PFSK-1 (cell line): ENCODE measurements around the gene CDX1.

Source experiments
- FOXP2 ChIP-seq: optimal IDR thresholded peaks from 2 replicates; pipeline ENCODE3; 2011; ENCODE audit warnings: borderline replicate concordance, control low read depth, inconsistent platforms; ENCODE audit not compliant: insufficient read depth; ENCODE audit errors: extremely low read length, extremely low read depth
- POLR2AphosphoS5 ChIP-seq: IDR thresholded peaks from 2 replicates; pipeline ENCODE4 v1.6.1; 2012; ENCODE audit warnings: low read depth, mild to moderate bottlenecking, control low read depth, low read length, moderate library complexity
- REST ChIP-seq, 2 experiments: IDR thresholded peaks; 2 replicates each; pipeline versions ENCODE4 v1.6.1 to v1.8.0; 2011 to 2012; ENCODE audit warnings: low read depth in 2 of 2, low read length in 2 of 2, control low read depth in 1 of 2, inconsistent platforms in 1 of 2, mild to moderate bottlenecking in 1 of 2, moderate library complexity in 1 of 2; ENCODE audit not compliant: insufficient read depth in 1 of 2
- SIN3A ChIP-seq: IDR thresholded peaks from 2 replicates; pipeline ENCODE4 v1.6.1; 2012; ENCODE audit warnings: mild to moderate bottlenecking, low read length, moderate library complexity, borderline replicate concordance; ENCODE audit not compliant: insufficient read depth
- TAF1 ChIP-seq: IDR thresholded peaks from 2 replicates; pipeline ENCODE4 v1.6.1; 2012; ENCODE audit warnings: low read length, control low read depth, borderline replicate concordance; ENCODE audit not compliant: insufficient read depth

CDX1 gene

GRCh38 chr5:150221471-150221870 lies 54.9 kb downstream of the CDX1 start:
- no peak for TF ChIP-seq REST (IDR thresholded peaks at IDR 0.05; ENCODE audit: insufficient read depth in 1 of 2, low read depth in 2 of 2, low read length in 2 of 2)
- no peak for TF ChIP-seq SIN3A
- TF ChIP-seq TAF1 = no peak
- no peak for TF ChIP-seq POLR2AphosphoS5
- no peak for TF ChIP-seq FOXP2

- no peak for TF ChIP-seq TAF1
- TF ChIP-seq FOXP2 = no peak
- TF ChIP-seq POLR2AphosphoS5 = no peak
- TF ChIP-seq REST (IDR thresholded peaks at IDR 0.05; ENCODE audit: insufficient read depth in 1 of 2, low read depth in 2 of 2, low read length in 2 of 2) = no peak
- no peak for TF ChIP-seq SIN3A
Measured at GRCh38 chr5:150222906-150223305, 56.3 kb downstream of the CDX1 start.

- TF ChIP-seq REST (IDR thresholded peaks at IDR 0.05; ENCODE audit: insufficient read depth in 1 of 2, low read depth in 2 of 2, low read length in 2 of 2) (no peak), SIN3A (no peak), TAF1 (no peak), FOXP2 (no peak), POLR2AphosphoS5 (no peak)
Measured at GRCh38 chr5:150223474-150223873, 56.9 kb downstream of the CDX1 start.

GRCh38 chr5:150224483-150225027 lies 58.0 kb downstream of the CDX1 start:
- no peak for TF ChIP-seq FOXP2
- no peak for TF ChIP-seq POLR2AphosphoS5
- TF ChIP-seq TAF1 = no peak
- TF ChIP-seq REST (IDR thresholded peaks at IDR 0.05; ENCODE audit: insufficient read depth in 1 of 2, low read depth in 2 of 2, low read length in 2 of 2) = no peak
- no peak for TF ChIP-seq SIN3A

- TF ChIP-seq TAF1 = no peak
- no peak for TF ChIP-seq SIN3A
- no peak for TF ChIP-seq REST (IDR thresholded peaks at IDR 0.05; ENCODE audit: insufficient read depth in 1 of 2, low read depth in 2 of 2, low read length in 2 of 2)
- no peak for TF ChIP-seq FOXP2
- no peak for TF ChIP-seq POLR2AphosphoS5
Measured at GRCh38 chr5:150227036-150227435, 60.5 kb downstream of the CDX1 start.
